GM19452 (cell line): ENCODE data around the gene ZSWIM6.

ENCODE experiments used
- ATAC-seq: cut with Tn5 transposase; IDR thresholded peaks from one replicate; pipeline ENCODE4 v1.9.1; 2021; ENCODE audit not compliant: unreplicated experiment

Gene ZSWIM6

GRCh38 chr5:61331407-61332357 lies at the start of gene ZSWIM6:
TSS of gene ZSWIM6 (plus strand) at chr5:61332258. CDS start at chr5:61332273, 15 bp downstream.
- peak; percentile 59 for ATAC-seq

- no peak for ATAC-seq
These were observed 48.6 kb upstream of the ZSWIM6 start for GRCh38 chr5:61283471-61283870.

GRCh38 chr5:61285531-61285930 lies 46.5 kb upstream of the ZSWIM6 start:
- ATAC-seq: no peak

GRCh38 chr5:61286446-61287132 lies 45.5 kb upstream of the ZSWIM6 start:
- no peak for ATAC-seq

GRCh38 chr5:61287474-61287873 lies 44.6 kb upstream of the ZSWIM6 start:
- no peak for ATAC-seq

GRCh38 chr5:61289241-61289640 lies 42.8 kb upstream of the ZSWIM6 start:
- no peak for ATAC-seq

- no peak for ATAC-seq
These were observed 42.3 kb upstream of the ZSWIM6 start for GRCh38 chr5:61289669-61290306.

GRCh38 chr5:61290791-61291210 lies 41.3 kb upstream of the ZSWIM6 start:
- no peak for ATAC-seq

GRCh38 chr5:61292062-61292657 lies 39.9 kb upstream of the ZSWIM6 start:
- no peak for ATAC-seq

GRCh38 chr5:61293071-61293470 lies 39.0 kb upstream of the ZSWIM6 start:
- ATAC-seq: no peak

- no peak for ATAC-seq
These were observed 38.2 kb upstream of the ZSWIM6 start for GRCh38 chr5:61293873-61294272.

GRCh38 chr5:61295365-61295764 lies 36.7 kb upstream of the ZSWIM6 start:
- no peak for ATAC-seq

GRCh38 chr5:61298066-61298465 lies 34.0 kb upstream of the ZSWIM6 start:
- no peak for ATAC-seq

- ATAC-seq: no peak
These were observed 33.5 kb upstream of the ZSWIM6 start for GRCh38 chr5:61298580-61298979.

- ATAC-seq: no peak
These were observed 32.8 kb upstream of the ZSWIM6 start for GRCh38 chr5:61299261-61299681.

- ATAC-seq: no peak
These were observed 30.5 kb upstream of the ZSWIM6 start for GRCh38 chr5:61301341-61302199.

GRCh38 chr5:61302200-61302563 lies 29.9 kb upstream of the ZSWIM6 start:
- no peak for ATAC-seq

- ATAC-seq: no peak
These were observed 28.7 kb upstream of the ZSWIM6 start for GRCh38 chr5:61303346-61303745.

GRCh38 chr5:61304590-61305381 lies 27.3 kb upstream of the ZSWIM6 start:
- no peak for ATAC-seq
